SU-DHL-6 (cell line): ENCODE measurements around the gene WWOX.

Source experiments
- H2AFZ ChIP-seq: fragments of 200-600 bp; sonication (generic); 2 replicates; pipeline ENCODE4 v1.6.1; 2014; ENCODE audit warnings: low read depth, mild to moderate bottlenecking, moderate library complexity, mixed read lengths, antibody characterized with exemption, low read length; ENCODE audit not compliant: severe bottlenecking
- H3F3A ChIP-seq: fragments of 200-600 bp; shearing (Covaris generic); 2 replicates; pipeline ENCODE4 v1.6.0; 2016; ENCODE audit warnings: antibody characterized with exemption, mild to moderate bottlenecking; ENCODE audit not compliant: insufficient read depth
- H3K27ac ChIP-seq: fragments of 200-600 bp; sonication (generic); 2 replicates; pipeline ENCODE4 v1.5.1; 2016; ENCODE audit warnings: low read depth, mild to moderate bottlenecking, low read length, moderate library complexity, mixed read lengths
- H3K27me3 ChIP-seq: fragments of 200-600 bp; sonication (generic), shearing (Covaris generic); 2 replicates; pipeline ENCODE4 v1.6.0; 2014; ENCODE audit warnings: mild to moderate bottlenecking, low read length
- H3K36me3 ChIP-seq: fragments of 200-600 bp; sonication (generic); 2 replicates; pipeline ENCODE4 v1.6.1; 2014; ENCODE audit warnings: mild to moderate bottlenecking, low read length, mixed read lengths
- H3K4me2 ChIP-seq: fragments of 300-600, 200-600 bp; shearing (Covaris generic), sonication (generic); 2 replicates; pipeline ENCODE4 v1.6.0; 2014; ENCODE audit warnings: low read length, low read depth, mild to moderate bottlenecking; ENCODE audit not compliant: poor library complexity, severe bottlenecking
- H3K4me3 ChIP-seq: fragments of 200-600 bp; sonication (generic); 2 replicates; pipeline ENCODE4 v1.5.1; 2014; ENCODE audit warnings: antibody characterized with exemption, low read length, mild to moderate bottlenecking, mixed read lengths; ENCODE audit not compliant: insufficient read depth, poor library complexity, severe bottlenecking
- H3K79me2 ChIP-seq: fragments of 200-600 bp; sonication (generic); 2 replicates; pipeline ENCODE4 v1.6.1; 2014; ENCODE audit warnings: mild to moderate bottlenecking, low read length, moderate library complexity; ENCODE audit not compliant: insufficient read depth
- H3K9ac ChIP-seq: fragments of 200-600 bp; sonication (generic); 2 replicates; pipeline ENCODE4 v1.7.0; 2014; ENCODE audit warnings: mild to moderate bottlenecking, low read length
- H3K9me2 ChIP-seq: fragments of 200-600 bp; sonication (generic); replicated peaks from 2 replicates; pipeline ENCODE4 v1.6.1; 2014; ENCODE audit warnings: low read length; ENCODE audit not compliant: insufficient read depth
- H3K9me3 ChIP-seq: fragments of 200-600 bp; sonication (generic); 2 replicates; pipeline ENCODE4 v1.6.1; 2014; ENCODE audit warnings: low read length, mixed read lengths; ENCODE audit not compliant: insufficient read depth
- H4K20me1 ChIP-seq: fragments of 200-600 bp; sonication (generic); 2 replicates; pipeline ENCODE4 v1.6.1; 2014; ENCODE audit warnings: low read depth, mild to moderate bottlenecking, antibody characterized with exemption, low read length, moderate library complexity, mixed read lengths
- EZH2phosphoT487 ChIP-seq: fragments of 200-600 bp; sonication (generic), shearing (Covaris generic); conservative IDR thresholded peaks from 2 replicates; pipeline ENCODE4 v1.6.1; 2018; ENCODE audit warnings: mild to moderate bottlenecking, antibody characterized with exemption, low read length, moderate library complexity, mixed read lengths
- TF ChIP-seq, protein P1 (sequence below): fragments of 200-600 bp; sonication (generic); IDR thresholded peaks from one replicate; pipeline ENCODE4 v1.5.1; 2017; ENCODE audit warnings: antibody characterized with exemption, mild to moderate bottlenecking, low read length, moderate library complexity; ENCODE audit not compliant: insufficient read depth, poor library complexity, severe bottlenecking

The WWOX gene

GRCh38 chr16:78744796-78745107 is 645.3 kb downstream of the WWOX start:
- Histone ChIP-seq H3K4me2 (no peak overlapping the region), H3K27ac (no peak overlapping the region), H3K79me2 (no peaks in the 10 kb centered on the region), H2AFZ (no peak overlapping the region), H3K36me3 (no peaks in the 10 kb centered on the region), H3F3A (0 out of 2 replicates have a peak, but pooled peaks cover 1% of the 10 kb centered on the region), H3K4me3 (no peak overlapping the region), H3K9me3 (no peaks in the 10 kb centered on the region), H3K27me3 (no peaks in the 10 kb centered on the region), H3K9me2 (no peaks in the 10 kb centered on the region), H3K9ac (no peak overlapping the region), H4K20me1 (no peaks in the 10 kb centered on the region)
- TF ChIP-seq, protein P1, sequence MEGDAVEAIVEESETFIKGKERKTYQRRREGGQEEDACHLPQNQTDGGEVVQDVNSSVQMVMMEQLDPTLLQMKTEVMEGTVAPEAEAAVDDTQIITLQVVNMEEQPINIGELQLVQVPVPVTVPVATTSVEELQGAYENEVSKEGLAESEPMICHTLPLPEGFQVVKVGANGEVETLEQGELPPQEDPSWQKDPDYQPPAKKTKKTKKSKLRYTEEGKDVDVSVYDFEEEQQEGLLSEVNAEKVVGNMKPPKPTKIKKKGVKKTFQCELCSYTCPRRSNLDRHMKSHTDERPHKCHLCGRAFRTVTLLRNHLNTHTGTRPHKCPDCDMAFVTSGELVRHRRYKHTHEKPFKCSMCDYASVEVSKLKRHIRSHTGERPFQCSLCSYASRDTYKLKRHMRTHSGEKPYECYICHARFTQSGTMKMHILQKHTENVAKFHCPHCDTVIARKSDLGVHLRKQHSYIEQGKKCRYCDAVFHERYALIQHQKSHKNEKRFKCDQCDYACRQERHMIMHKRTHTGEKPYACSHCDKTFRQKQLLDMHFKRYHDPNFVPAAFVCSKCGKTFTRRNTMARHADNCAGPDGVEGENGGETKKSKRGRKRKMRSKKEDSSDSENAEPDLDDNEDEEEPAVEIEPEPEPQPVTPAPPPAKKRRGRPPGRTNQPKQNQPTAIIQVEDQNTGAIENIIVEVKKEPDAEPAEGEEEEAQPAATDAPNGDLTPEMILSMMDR, result no peak
- no peak for TF ChIP-seq EZH2phosphoT487

DNA sequence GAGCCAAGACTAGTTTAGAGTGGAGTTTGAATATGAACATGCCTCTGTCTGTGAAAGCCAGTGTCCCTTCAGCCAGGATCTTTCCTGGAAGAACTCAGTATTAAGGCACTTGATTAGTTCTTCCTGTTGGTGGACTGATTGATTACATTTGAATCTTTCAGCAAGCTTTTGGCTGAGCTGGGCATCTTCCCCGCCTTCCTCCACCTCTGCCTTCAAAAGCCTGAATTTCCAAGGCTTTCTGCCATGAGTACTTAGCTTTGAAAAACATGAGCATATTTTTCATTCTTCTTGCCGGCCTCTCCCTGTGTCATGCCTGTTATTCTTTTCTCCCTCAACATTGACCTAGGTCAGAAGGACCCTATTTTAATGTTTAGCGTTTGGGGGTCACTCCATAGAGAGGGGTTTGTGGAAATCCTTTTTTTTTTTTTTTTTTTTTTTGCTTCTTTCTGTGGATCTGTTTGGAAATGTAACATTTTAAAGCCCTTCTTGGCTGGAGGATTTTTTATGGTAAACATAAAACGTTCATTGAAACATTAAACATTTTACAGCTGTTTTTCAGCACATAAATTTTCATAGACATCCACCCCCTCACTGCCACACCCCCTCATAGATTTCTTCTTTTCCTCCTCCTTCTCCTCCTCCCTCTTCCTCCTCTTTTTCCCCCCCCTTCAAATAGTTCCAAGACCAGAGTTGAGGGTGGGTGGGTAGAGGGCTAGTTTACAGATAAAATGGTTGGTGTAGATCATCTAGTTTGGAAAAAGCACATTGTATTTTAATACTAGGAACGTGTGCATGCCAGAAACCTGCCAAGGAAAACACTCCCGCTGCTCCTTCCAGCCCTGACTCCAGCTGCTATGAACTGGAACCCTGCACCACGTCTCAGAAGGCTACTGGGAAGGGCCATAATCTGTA is 645.9 kb downstream of the WWOX start:
- 0 out of 2 replicates have a peak, but pooled peaks cover 7% of the 10 kb centered on the region for H3F3A ChIP-seq
- no peaks in the 10 kb centered on the region for H3K79me2 ChIP-seq
- H3K27me3 ChIP-seq, result no peaks in the 10 kb centered on the region
- H3K4me2 ChIP-seq, result no peak overlapping the region
- H2AFZ ChIP-seq, result no peak overlapping the region
- H3K9me3 ChIP-seq, result no peaks in the 10 kb centered on the region
- H3K36me3 ChIP-seq, result no peaks in the 10 kb centered on the region
- H3K9ac ChIP-seq, result no peak overlapping the region
- TF ChIP-seq, protein P1, result no peak
- no peak for TF ChIP-seq EZH2phosphoT487
- H3K9me2 ChIP-seq, result no peaks in the 10 kb centered on the region
- no peak overlapping the region for H3K27ac ChIP-seq
- no peaks in the 10 kb centered on the region for H4K20me1 ChIP-seq
- no peak overlapping the region for H3K4me3 ChIP-seq

- no peak overlapping the region for H3K9ac ChIP-seq
- 0 out of 2 replicates have a peak, but pooled peaks cover 8% of the 10 kb centered on the region for H3F3A ChIP-seq
- H3K27ac ChIP-seq, result no peak overlapping the region
- no peaks in the 10 kb centered on the region for H3K27me3 ChIP-seq
- H3K36me3 ChIP-seq, result no peaks in the 10 kb centered on the region
- no peaks in the 10 kb centered on the region for H3K79me2 ChIP-seq
- H3K9me2 ChIP-seq, result no peaks in the 10 kb centered on the region
- H4K20me1 ChIP-seq, result no peaks in the 10 kb centered on the region
- no peak overlapping the region for H3K4me2 ChIP-seq
- H2AFZ ChIP-seq, result no peak overlapping the region
- TF ChIP-seq, protein P1, result no peak
- TF ChIP-seq EZH2phosphoT487, result no peak
- H3K4me3 ChIP-seq, result no peak overlapping the region
- H3K9me3 ChIP-seq, result no peaks in the 10 kb centered on the region
Observed at GRCh38 chr16:78746718-78747117, 647.3 kb downstream of the WWOX start.
